ENCODE data around the gene TJP1.
"Not testable (repeated sequence)": the region's sequence is repeated elsewhere in the genome, so short reads cannot be mapped to it uniquely, and the experiment has no call there.

Gene TJP1

GRCh38 chr15:29838352-29839010, 16.2 kb upstream of the TJP1 start:
- DNase-seq (ENCODE audit: low spot score), result no peak

GRCh38 chr15:29835301-29835700, 13.0 kb upstream of the TJP1 start:
- peak; percentile 30 for DNase-seq (ENCODE audit: low spot score)

- DNase-seq (ENCODE audit: low spot score), result no peak
These were observed 10.4 kb upstream of the TJP1 start for GRCh38 chr15:29832709-29833108.

- no peak for DNase-seq (ENCODE audit: low spot score)
These were observed 4.9 kb upstream of the TJP1 start for GRCh38 chr15:29826908-29827820.

GRCh38 chr15:29825227-29825626, 3.0 kb upstream of the TJP1 start:
- DNase-seq (ENCODE audit: low spot score), result no peak

GRCh38 chr15:29822684-29823459, 604 bp upstream of the TJP1 start:
- peak; percentile 86 for DNase-seq (ENCODE audit: low spot score)

- DNase-seq (ENCODE audit: low spot score), result peak; percentile 81
These were observed 710 bp downstream of the TJP1 start for GRCh38 chr15:29821416-29822099.

- DNase-seq (ENCODE audit: low spot score), result no peak
These were observed 1.7 kb downstream of the TJP1 start for GRCh38 chr15:29820394-29821154.

- no peak for DNase-seq (ENCODE audit: low spot score)
These were observed 2.3 kb downstream of the TJP1 start for GRCh38 chr15:29819979-29820378.

GRCh38 chr15:29818141-29818540, 4.1 kb downstream of the TJP1 start:
- DNase-seq (ENCODE audit: low spot score), result no peak

- DNase-seq (ENCODE audit: low spot score), result not testable (repeated sequence)
These were observed 4.8 kb downstream of the TJP1 start for GRCh38 chr15:29817455-29817854.

- peak; percentile 16 for DNase-seq (ENCODE audit: low spot score)
These were observed 7.1 kb downstream of the TJP1 start for GRCh38 chr15:29815000-29815710.

- DNase-seq (ENCODE audit: low spot score), result no peak
These were observed 9.3 kb downstream of the TJP1 start for GRCh38 chr15:29813009-29813408.

GRCh38 chr15:29812384-29812694, 9.9 kb downstream of the TJP1 start:
- peak; percentile 14 for DNase-seq (ENCODE audit: low spot score)

- no peak for DNase-seq (ENCODE audit: low spot score)
These were observed 10.4 kb downstream of the TJP1 start for GRCh38 chr15:29811691-29812383.

- no peak for DNase-seq (ENCODE audit: low spot score)
These were observed 16.6 kb downstream of the TJP1 start for GRCh38 chr15:29805708-29806104.

GRCh38 chr15:29805043-29805707, 17.1 kb downstream of the TJP1 start:
- DNase-seq (ENCODE audit: low spot score), result peak; percentile 59

GRCh38 chr15:29802411-29802810, 19.9 kb downstream of the TJP1 start:
- no peak for DNase-seq (ENCODE audit: low spot score)
